ENCODE data around the gene LRRC56. TPM values are rescaled to one million over a fixed set of nuclear protein-coding genes. Genes with fewer than 3 reads are reported as not detected.

LRRC56 gene
- total RNA-seq, 3 donors from 2014 or later: 1.5 to 5.2 (median 4.8) TPM

DNA sequence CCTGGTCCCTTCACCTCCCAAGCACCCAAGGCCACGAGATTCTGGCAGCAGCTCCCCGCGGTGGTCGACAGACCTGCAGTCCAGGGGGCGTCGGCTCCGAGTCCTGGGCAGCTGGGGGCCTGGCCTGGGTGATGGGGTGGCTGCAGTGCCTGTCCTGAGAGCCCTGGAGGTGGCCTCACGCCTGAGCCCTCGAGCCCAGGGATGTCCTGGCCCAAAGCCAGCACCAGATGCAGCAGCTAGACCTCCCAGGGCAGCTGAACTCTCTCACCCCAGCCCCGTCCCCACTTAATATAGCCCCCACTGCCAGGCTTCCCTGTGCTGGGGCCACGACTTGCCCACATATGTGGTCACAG, 16.6 kb downstream of the LRRC56 start:
- Histone ChIP-seq H3K4me1 (ENCODE audit: low read depth) (peaks cover 19% of the 10 kb centered on the region), H3K36me3 (ENCODE audit: low read depth) (no peaks in the 10 kb centered on the region), H3K9me3 (no peaks in the 10 kb centered on the region), H3K4me3 (no peak overlapping the region)
- TF ChIP-seq, protein P1, sequence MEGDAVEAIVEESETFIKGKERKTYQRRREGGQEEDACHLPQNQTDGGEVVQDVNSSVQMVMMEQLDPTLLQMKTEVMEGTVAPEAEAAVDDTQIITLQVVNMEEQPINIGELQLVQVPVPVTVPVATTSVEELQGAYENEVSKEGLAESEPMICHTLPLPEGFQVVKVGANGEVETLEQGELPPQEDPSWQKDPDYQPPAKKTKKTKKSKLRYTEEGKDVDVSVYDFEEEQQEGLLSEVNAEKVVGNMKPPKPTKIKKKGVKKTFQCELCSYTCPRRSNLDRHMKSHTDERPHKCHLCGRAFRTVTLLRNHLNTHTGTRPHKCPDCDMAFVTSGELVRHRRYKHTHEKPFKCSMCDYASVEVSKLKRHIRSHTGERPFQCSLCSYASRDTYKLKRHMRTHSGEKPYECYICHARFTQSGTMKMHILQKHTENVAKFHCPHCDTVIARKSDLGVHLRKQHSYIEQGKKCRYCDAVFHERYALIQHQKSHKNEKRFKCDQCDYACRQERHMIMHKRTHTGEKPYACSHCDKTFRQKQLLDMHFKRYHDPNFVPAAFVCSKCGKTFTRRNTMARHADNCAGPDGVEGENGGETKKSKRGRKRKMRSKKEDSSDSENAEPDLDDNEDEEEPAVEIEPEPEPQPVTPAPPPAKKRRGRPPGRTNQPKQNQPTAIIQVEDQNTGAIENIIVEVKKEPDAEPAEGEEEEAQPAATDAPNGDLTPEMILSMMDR (IDR thresholded peaks at IDR 0.05): no peak
- ATAC-seq: no peak
- intact Hi-C loops (cut with DNase I, micrococcal nuclease): loop anchor here (10.0 kb wide), 1 partner anchor 171 kb away; no protein-coding TSS in a partner anchor
- DNase-seq: no peak

- peak; percentile 82 for ATAC-seq
- Histone ChIP-seq H3K4me3 (no peak overlapping the region), H3K9me3 (no peaks in the 10 kb centered on the region), H3K36me3 (ENCODE audit: low read depth) (no peaks in the 10 kb centered on the region), H3K4me1 (ENCODE audit: low read depth) (peaks cover 24% of the 10 kb centered on the region)
- intact Hi-C loops (cut with DNase I, micrococcal nuclease): loop anchor here (10.0 kb wide), 1 partner anchor 170 kb away; no protein-coding TSS in a partner anchor
- TF ChIP-seq, protein P1 (IDR thresholded peaks at IDR 0.05): peak; percentile 41
- peak; percentile 80 to 87 (median 86) for DNase-seq
Measured at GRCh38 chr11:554428-555226, 17.3 kb downstream of the LRRC56 start.

DNA sequence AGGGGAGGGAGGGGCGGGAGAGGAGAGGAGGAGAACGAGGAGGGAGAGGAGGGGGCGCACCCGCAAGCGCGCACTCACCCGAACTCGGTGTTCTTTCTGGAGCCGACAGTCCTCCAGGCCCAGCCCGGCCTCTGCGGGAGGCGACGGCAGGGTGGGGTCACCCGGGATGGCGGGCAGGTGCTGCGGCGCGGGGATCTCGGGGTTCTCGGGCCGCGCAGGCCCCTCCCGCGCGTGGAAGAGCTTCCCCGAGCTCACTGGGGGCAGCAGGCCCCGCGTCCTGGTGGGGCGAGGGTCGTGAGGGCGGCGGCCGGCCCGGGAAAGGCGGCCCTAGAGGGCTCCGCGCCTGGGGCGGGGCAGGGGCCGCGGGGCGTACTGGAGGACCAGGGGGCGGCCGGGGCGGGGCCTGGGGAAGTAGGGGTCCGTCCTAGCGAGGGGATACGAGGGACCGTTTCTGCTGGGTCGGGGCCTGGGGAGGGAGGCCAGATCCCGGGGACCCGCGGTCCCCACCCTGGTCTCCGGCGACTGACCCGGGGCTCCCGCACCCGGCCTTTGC, 18.0 kb downstream of the LRRC56 start:
- Histone ChIP-seq H3K4me1 (ENCODE audit: low read depth) (peaks cover 29% of the 10 kb centered on the region), H3K4me3 (no peak overlapping the region), H3K9me3 (no peaks in the 10 kb centered on the region), H3K36me3 (ENCODE audit: low read depth) (no peaks in the 10 kb centered on the region)
- intact Hi-C loops (cut with DNase I, micrococcal nuclease): loop anchor here (10.0 kb wide), 1 partner anchor 169 kb away; no protein-coding TSS in a partner anchor
- ATAC-seq (peak; percentile 5), DNase-seq (peak in 1 of 3 donors; percentile 67)
- TF ChIP-seq, protein P1 (IDR thresholded peaks at IDR 0.05): no peak

DNA sequence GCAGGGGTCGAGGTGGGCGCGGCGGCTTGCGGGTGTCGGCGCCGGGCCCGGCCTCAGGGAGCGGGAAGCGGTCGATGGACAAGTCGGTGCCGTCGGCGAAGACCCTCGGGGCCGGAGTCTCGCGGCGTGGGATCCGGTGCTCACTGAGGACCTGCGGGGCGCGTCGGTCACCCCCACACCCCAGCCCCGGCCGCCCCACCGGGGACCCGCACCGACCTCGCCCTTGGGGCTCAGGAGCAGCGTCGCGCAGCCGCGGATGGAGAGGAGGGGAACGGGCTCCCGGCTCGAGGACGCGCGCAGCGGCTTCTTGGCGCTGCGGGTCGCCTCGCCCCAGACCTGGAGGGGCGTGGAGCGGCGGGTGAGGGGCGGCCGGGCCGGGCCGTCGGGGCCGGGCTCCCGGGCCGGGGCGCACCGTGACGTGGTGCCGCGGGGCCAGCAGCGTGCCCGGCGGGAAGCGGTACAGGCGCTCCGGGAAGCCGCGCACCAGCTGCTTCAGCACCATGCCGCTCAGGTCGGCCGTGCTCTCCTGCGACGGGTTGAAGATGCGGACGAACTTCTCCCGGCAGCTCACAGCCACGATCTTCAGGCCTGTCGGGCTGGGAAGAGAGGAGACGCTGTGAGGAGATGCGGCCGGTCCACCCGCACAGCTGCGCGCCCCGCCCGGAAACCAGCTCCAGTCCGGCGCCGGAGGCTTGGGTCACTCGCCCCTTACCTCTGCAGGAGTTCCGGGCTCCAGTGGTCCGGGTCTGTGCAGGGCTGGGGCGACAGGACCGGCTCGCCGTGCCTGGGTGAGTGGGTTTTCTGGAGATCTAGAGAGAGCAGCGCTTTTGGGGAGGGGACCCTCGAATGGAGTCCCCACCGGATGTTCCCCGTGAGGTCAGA, 18.7 kb downstream of the LRRC56 start:
- H3K9me3 ChIP-seq: no peaks in the 10 kb centered on the region
- no peaks in the 10 kb centered on the region for H3K36me3 ChIP-seq (ENCODE audit: low read depth)
- H3K4me1 ChIP-seq (ENCODE audit: low read depth): peaks cover 29% of the 10 kb centered on the region
- intact Hi-C loops (cut with DNase I, micrococcal nuclease): loop anchor here (10.0 kb wide), 1 partner anchor 169 kb away; no protein-coding TSS in a partner anchor
- DNase-seq: peak in 1 of 3 donors; percentile 55
- TF ChIP-seq, protein P1 (IDR thresholded peaks at IDR 0.05): no peak
- no peak for ATAC-seq
- H3K4me3 ChIP-seq: no peak overlapping the region

- TF ChIP-seq, protein P1 (IDR thresholded peaks at IDR 0.05): no peak
- intact Hi-C loops (cut with DNase I, micrococcal nuclease): loop anchor here (10.0 kb wide), 1 partner anchor 168 kb away; no protein-coding TSS in a partner anchor
- peaks cover 32% of the 10 kb centered on the region for H3K4me1 ChIP-seq (ENCODE audit: low read depth)
- H3K9me3 ChIP-seq: no peaks in the 10 kb centered on the region
- no peak overlapping the region for H3K4me3 ChIP-seq
- no peaks in the 10 kb centered on the region for H3K36me3 ChIP-seq (ENCODE audit: low read depth)
- DNase-seq: no peak
- ATAC-seq: no peak
Measured at GRCh38 chr11:556662-557256, 19.4 kb downstream of the LRRC56 start.

All from mucosa of descending colon (tissue), 3 donors.